DOHH2 (cell line): ENCODE results near the gene CREB1.
"Not testable (repeated sequence)": the region's sequence is repeated elsewhere in the genome, so short reads cannot be mapped to it uniquely, and the experiment has no call there.

Source experiments
- H3F3A ChIP-seq: fragments of 200-600 bp; sonication (generic), shearing (Covaris generic); 2 replicates; pipeline ENCODE4 v1.6.0; 2016; ENCODE audit warnings: antibody characterized with exemption, mild to moderate bottlenecking; ENCODE audit not compliant: control insufficient read depth, insufficient read depth
- H3K27ac ChIP-seq: fragments of 200-600 bp; sonication (generic); 2 replicates; pipeline ENCODE4 v1.5.1; 2014; ENCODE audit warnings: low read depth, mild to moderate bottlenecking, low read length, moderate library complexity
- H3K27me3 ChIP-seq: fragments of 200-600 bp; sonication (generic); 2 replicates; pipeline ENCODE4 v1.6.1; 2014; ENCODE audit warnings: mild to moderate bottlenecking, low read length, mixed read lengths; ENCODE audit not compliant: control insufficient read depth
- H3K36me3 ChIP-seq: fragments of 200-600 bp; sonication (generic); 2 replicates; pipeline ENCODE4 v1.6.1; 2014; ENCODE audit warnings: mild to moderate bottlenecking, low read length, moderate library complexity, mixed read lengths; ENCODE audit not compliant: control insufficient read depth
- H3K4me1 ChIP-seq: fragments of 200-600 bp; sonication (generic); 2 replicates; pipeline ENCODE4 v1.6.1; 2014; ENCODE audit warnings: mild to moderate bottlenecking, low read length, mixed read lengths; ENCODE audit not compliant: control insufficient read depth
- H3K4me2 ChIP-seq: fragments of 200-600 bp; sonication (generic); 2 replicates; pipeline ENCODE4 v1.6.0; 2014; ENCODE audit warnings: mild to moderate bottlenecking, low read length, moderate library complexity
- H3K4me3 ChIP-seq: fragments of 200-600 bp; sonication (generic); 2 replicates; pipeline ENCODE4 v1.5.1; 2014; ENCODE audit warnings: mild to moderate bottlenecking, low read length, mixed read lengths
- H3K79me2 ChIP-seq: fragments of 200-600 bp; sonication (generic); 2 replicates; pipeline ENCODE4 v1.6.1; 2014; ENCODE audit warnings: mild to moderate bottlenecking, low read length, mixed read lengths; ENCODE audit not compliant: control insufficient read depth
- H3K9me2 ChIP-seq: fragments of 200-600 bp; sonication (generic); replicated peaks from 2 replicates; pipeline ENCODE4 v1.6.1; 2014; ENCODE audit warnings: mild to moderate bottlenecking, low read length, mixed read lengths; ENCODE audit not compliant: control insufficient read depth
- H3K9me3 ChIP-seq: fragments of 200-600 bp; sonication (generic); 2 replicates; pipeline ENCODE4 v1.6.1; 2014; ENCODE audit warnings: antibody characterized with exemption, low read length, mixed read lengths; ENCODE audit not compliant: control insufficient read depth, insufficient read depth
- H4K20me1 ChIP-seq: fragments of 200-600 bp; sonication (generic); 2 replicates; pipeline ENCODE4 v1.6.0; 2014; ENCODE audit warnings: low read depth, mild to moderate bottlenecking, antibody characterized with exemption, low read length, moderate library complexity; ENCODE audit not compliant: control insufficient read depth, insufficient read depth
- EZH2phosphoT487 ChIP-seq: fragments of 200-600 bp; sonication (generic); IDR thresholded peaks from 2 replicates; pipeline ENCODE4 v1.6.1; 2017; ENCODE audit warnings: borderline replicate concordance, mild to moderate bottlenecking, antibody characterized with exemption, low read length, moderate library complexity, mixed read lengths
- TF ChIP-seq, protein P1 (sequence below): fragments of 200-600 bp; sonication (generic); IDR thresholded peaks from one replicate; pipeline ENCODE4 v1.5.1; 2014; ENCODE audit warnings: antibody characterized with exemption, mild to moderate bottlenecking, low read depth, low read length; ENCODE audit not compliant: poor library complexity, severe bottlenecking

CREB1 gene

DNA sequence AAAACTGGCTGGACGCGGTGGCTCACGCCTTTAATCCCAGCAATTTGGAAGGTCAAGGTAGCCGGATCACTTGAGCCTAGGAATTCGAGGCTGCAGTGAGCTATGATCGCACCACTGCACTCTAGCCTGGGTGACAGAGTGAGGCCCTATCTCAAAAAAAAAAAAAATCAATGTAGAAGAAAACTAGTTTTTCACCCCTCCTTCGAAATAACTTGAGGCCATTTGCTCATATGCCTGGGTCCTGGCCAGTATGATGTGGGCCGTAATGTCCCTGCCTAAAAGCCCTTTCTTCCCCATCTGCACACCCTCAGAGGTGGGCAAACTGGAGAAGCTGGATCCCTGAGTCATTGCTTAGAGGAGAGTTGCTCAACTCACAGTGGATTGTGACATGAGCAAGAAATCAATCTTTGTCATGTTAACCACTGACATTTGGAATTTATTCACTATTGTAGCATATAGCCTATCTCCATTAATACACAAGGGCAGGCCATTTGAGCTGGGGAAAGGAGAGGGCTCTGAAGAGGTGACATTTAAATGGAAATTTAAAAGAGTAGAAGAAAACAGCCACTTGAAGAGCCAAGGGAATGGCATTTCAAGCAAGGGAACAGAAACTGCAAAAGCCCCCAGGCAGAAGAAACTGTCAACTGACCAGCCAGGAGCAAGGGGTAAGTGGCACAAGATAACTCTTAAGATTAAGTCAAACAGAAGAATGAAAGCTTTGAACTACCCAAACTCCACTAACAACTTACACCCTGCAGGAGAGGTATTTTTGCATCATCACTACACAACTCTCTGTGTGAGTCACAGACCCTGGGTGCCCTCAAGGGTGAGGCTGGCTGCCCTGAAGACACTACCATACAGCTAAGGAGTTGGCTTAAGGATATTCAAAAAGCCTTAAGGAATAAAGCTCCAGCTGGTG is 103.1 kb downstream of the CREB1 start:
- Histone ChIP-seq H3K9me3 (no peaks in the 10 kb centered on the region), H3K27me3 (no peaks in the 10 kb centered on the region), H3K27ac (no peak overlapping the region), H4K20me1 (no peaks in the 10 kb centered on the region), H3K4me2 (no peak overlapping the region), H3K36me3 (no peaks in the 10 kb centered on the region), H3K79me2 (no peaks in the 10 kb centered on the region), H3K4me3 (no peak overlapping the region), H3K9me2 (no peaks in the 10 kb centered on the region), H3F3A (peaks cover under 1% of the 10 kb centered on the region; the same call in 1 of the 2 replicates), H3K4me1 (peaks cover 37% of the 10 kb centered on the region)
- TF ChIP-seq, protein P1, sequence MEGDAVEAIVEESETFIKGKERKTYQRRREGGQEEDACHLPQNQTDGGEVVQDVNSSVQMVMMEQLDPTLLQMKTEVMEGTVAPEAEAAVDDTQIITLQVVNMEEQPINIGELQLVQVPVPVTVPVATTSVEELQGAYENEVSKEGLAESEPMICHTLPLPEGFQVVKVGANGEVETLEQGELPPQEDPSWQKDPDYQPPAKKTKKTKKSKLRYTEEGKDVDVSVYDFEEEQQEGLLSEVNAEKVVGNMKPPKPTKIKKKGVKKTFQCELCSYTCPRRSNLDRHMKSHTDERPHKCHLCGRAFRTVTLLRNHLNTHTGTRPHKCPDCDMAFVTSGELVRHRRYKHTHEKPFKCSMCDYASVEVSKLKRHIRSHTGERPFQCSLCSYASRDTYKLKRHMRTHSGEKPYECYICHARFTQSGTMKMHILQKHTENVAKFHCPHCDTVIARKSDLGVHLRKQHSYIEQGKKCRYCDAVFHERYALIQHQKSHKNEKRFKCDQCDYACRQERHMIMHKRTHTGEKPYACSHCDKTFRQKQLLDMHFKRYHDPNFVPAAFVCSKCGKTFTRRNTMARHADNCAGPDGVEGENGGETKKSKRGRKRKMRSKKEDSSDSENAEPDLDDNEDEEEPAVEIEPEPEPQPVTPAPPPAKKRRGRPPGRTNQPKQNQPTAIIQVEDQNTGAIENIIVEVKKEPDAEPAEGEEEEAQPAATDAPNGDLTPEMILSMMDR, result no peak
- no peak for TF ChIP-seq EZH2phosphoT487

DNA sequence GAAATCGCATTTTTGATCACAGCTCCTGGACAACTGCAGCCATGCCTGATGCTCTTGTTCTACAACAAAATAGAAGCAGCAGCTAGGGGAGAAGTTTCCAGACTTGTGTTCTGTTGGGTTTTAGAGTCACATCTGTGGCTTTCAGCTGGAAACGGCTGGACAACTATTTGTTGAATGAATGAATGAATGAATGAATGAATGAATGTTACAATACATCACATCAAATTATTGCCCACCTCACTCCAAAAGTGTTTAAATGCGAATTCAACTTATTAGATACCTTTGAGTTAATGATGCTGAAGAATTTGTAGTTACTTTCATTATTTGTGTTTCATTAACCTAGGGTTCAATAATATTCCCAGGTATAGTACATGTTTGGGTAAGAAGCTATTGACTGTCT is 103.9 kb downstream of the CREB1 start:
- Histone ChIP-seq H3K36me3 (no peaks in the 10 kb centered on the region), H3K9me2 (no peaks in the 10 kb centered on the region), H3K79me2 (no peaks in the 10 kb centered on the region), H3K4me2 (no peak overlapping the region), H3K27ac (no peak overlapping the region), H3K4me3 (no peak overlapping the region), H3K9me3 (no peaks in the 10 kb centered on the region), H3K4me1 (peaks cover 36% of the 10 kb centered on the region), H3F3A (no peaks in the 10 kb centered on the region), H3K27me3 (no peaks in the 10 kb centered on the region), H4K20me1 (no peaks in the 10 kb centered on the region)
- TF ChIP-seq, protein P1, result no peak
- TF ChIP-seq EZH2phosphoT487, result no peak

DNA sequence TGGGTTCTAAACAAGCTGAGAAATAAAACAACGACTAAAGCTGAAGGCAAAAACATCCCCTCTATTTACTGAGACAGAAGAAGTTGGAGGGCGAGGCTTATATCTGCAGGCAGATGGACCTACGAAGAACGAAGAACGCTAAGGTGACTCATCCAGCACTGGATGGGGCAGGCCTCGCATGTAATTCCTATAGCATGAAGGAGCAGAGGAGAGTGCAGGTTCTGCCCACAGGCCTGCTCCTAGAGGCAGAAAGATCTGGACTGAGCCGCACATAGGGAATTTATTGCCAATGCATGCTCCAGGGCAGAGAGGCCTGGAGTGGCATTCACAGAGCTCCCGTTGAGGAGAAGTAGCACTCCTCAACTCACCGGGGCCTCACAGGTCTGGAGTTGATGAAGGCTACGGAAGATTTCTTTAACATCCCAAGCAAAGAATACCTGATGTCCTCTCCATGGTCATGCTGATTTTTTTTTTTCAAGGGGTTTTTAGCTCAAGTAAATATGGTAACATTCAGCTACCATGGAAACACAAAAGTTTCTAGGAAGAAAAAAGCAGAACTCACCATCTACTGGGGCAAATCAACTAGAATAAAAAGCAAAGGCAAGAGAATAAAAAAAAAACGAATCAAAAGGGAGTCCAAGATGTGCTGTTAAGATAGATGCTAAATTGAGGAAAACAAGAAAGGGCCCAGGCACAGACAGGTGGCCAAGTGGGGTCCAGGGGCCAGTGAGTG is 105.9 kb downstream of the CREB1 start:
- TF ChIP-seq, protein P1, result no peak
- no peak for TF ChIP-seq EZH2phosphoT487
- H3K4me3 ChIP-seq, result no peak overlapping the region
- no peaks in the 10 kb centered on the region for H3K27me3 ChIP-seq
- H3K36me3 ChIP-seq, result no peaks in the 10 kb centered on the region
- H3K4me2 ChIP-seq, result no peak overlapping the region
- H3K4me1 ChIP-seq, result peaks cover 25% of the 10 kb centered on the region
- H3K79me2 ChIP-seq, result no peaks in the 10 kb centered on the region
- H3F3A ChIP-seq, result no peaks in the 10 kb centered on the region
- H3K9me3 ChIP-seq, result peaks cover 9% of the 10 kb centered on the region
- H3K27ac ChIP-seq, result no peak overlapping the region
- no peaks in the 10 kb centered on the region for H4K20me1 ChIP-seq
- H3K9me2 ChIP-seq, result no peaks in the 10 kb centered on the region

DNA sequence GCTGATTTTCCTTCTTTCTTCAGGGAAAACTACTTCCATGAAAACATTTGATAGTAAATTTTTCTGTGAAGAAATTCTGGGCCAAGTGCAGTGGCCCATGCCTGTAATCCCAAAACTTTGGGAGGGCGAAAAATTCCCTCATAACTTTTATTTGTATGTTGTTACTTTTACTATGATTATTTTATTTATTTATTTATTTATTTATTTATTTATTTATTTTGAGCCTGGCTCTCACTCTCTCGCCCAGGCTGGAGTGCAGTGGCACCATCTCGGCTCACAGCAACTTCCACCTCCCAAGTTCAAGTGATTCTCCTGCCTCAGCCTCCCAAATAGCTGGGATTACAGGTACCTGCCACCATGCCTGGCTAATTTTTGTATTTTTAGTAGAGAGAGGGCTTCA is 109.5 kb downstream of the CREB1 start:
- peaks cover 17% of the 10 kb centered on the region for H3K9me3 ChIP-seq
- H3K4me3 ChIP-seq, H3K9me2 ChIP-seq, H3K4me2 ChIP-seq, H3K27me3 ChIP-seq, H3F3A ChIP-seq, H3K36me3 ChIP-seq, H3K27ac ChIP-seq, H3K79me2 ChIP-seq, H4K20me1 ChIP-seq: not testable (repeated sequence)
- peaks cover 17% of the 10 kb centered on the region for H3K4me1 ChIP-seq
